GM15510 (cell line): Measurements from ENCODE around the gene PIP5KL1.
A peak's percentile ranks its signal among the peaks of the same experiment; 100 is the strongest.

Experiments
- POLR2A ChIP-seq: IDR thresholded peaks from 3 replicates; pipeline ENCODE4 v1.6.1; 2011; ENCODE audit warnings: borderline replicate concordance; ENCODE audit not compliant: insufficient read length; ENCODE audit errors: extremely low read depth

The PIP5KL1 gene

GRCh38 chr9:127919253-127919815, 11.2 kb downstream of the PIP5KL1 start:
- TF ChIP-seq POLR2A, result no peak

GRCh38 chr9:127918183-127919107, 12.1 kb downstream of the PIP5KL1 start:
- TF ChIP-seq POLR2A, result no peak

GRCh38 chr9:127917603-127918002, 13.0 kb downstream of the PIP5KL1 start:
- TF ChIP-seq POLR2A, result no peak

GRCh38 chr9:127916720-127917581, 13.6 kb downstream of the PIP5KL1 start, which contains the start of gene ST6GALNAC4:
Gene ST6GALNAC4, minus strand, starts transcription at chr9:127917041. Its CDS starts 622 bp downstream, at chr9:127916419.
- TF ChIP-seq POLR2A, result peak; percentile 73

GRCh38 chr9:127915801-127916719, 14.5 kb downstream of the PIP5KL1 start:
- peak; percentile 50 for TF ChIP-seq POLR2A

GRCh38 chr9:127915325-127915752, 15.2 kb downstream of the PIP5KL1 start:
- TF ChIP-seq POLR2A, result no peak

GRCh38 chr9:127913682-127914081, 16.9 kb downstream of the PIP5KL1 start:
- no peak for TF ChIP-seq POLR2A

- TF ChIP-seq POLR2A, result no peak
These were observed 17.7 kb downstream of the PIP5KL1 start for GRCh38 chr9:127912882-127913281.

- TF ChIP-seq POLR2A, result no peak
These were observed 18.3 kb downstream of the PIP5KL1 start for GRCh38 chr9:127912296-127912695.

- no peak for TF ChIP-seq POLR2A
These were observed 19.9 kb downstream of the PIP5KL1 start for GRCh38 chr9:127910613-127911205.

- TF ChIP-seq POLR2A, result no peak
These were observed 20.7 kb downstream of the PIP5KL1 start for GRCh38 chr9:127909839-127910273.

- no peak for TF ChIP-seq POLR2A
These were observed 22.0 kb downstream of the PIP5KL1 start for GRCh38 chr9:127908660-127908926.

GRCh38 chr9:127907867-127908659, 22.5 kb downstream of the PIP5KL1 start:
- TF ChIP-seq POLR2A, result no peak

- TF ChIP-seq POLR2A, result no peak
These were observed 24.8 kb downstream of the PIP5KL1 start for GRCh38 chr9:127905788-127906191.
